ENCODE results near the gene ISM1.

The ISM1 gene

GRCh38 chr20:13296070-13296469 lies 75.0 kb downstream of the ISM1 start:
- ATAC-seq = no peak
- no peak for TF ChIP-seq ZNF8 (CRISPR knock-in tag; IDR thresholded peaks at IDR 0.05)
- TF ChIP-seq ZNF70 (CRISPR knock-in tag; IDR thresholded peaks at IDR 0.05) = no peak
- no peak for TF ChIP-seq ZC3H10 (CRISPR knock-in tag; IDR thresholded peaks at IDR 0.05)
- no peak for TF ChIP-seq TSHZ2 (CRISPR knock-in tag; IDR thresholded peaks at IDR 0.05)
- TF ChIP-seq PATZ1 (CRISPR knock-in tag; IDR thresholded peaks at IDR 0.05; ENCODE audit: borderline replicate concordance) = no peak
- TF ChIP-seq CREB5 (CRISPR knock-in tag; IDR thresholded peaks at IDR 0.05; ENCODE audit: low read depth) = no peak
- no peak for TF ChIP-seq GLIS3 (CRISPR knock-in tag; IDR thresholded peaks at IDR 0.05)
- TF ChIP-seq PPARA (CRISPR knock-in tag; IDR thresholded peaks at IDR 0.05; ENCODE audit: borderline replicate concordance) = no peak

GRCh38 chr20:13297147-13297899 lies 76.2 kb downstream of the ISM1 start:
- no peak for ATAC-seq
- TF ChIP-seq CSDC2 (CRISPR knock-in tag; IDR thresholded peaks at IDR 0.05) (no peak), ZC3H10 (CRISPR knock-in tag; IDR thresholded peaks at IDR 0.05) (no peak), ISL1 (CRISPR knock-in tag; IDR thresholded peaks at IDR 0.05) (no peak), ZFP30 (CRISPR knock-in tag; IDR thresholded peaks at IDR 0.05) (no peak), ESRRG (CRISPR knock-in tag; IDR thresholded peaks at IDR 0.05) (no peak), CREB5 (CRISPR knock-in tag; IDR thresholded peaks at IDR 0.05; ENCODE audit: low read depth) (no peak), ZNF8 (CRISPR knock-in tag; IDR thresholded peaks at IDR 0.05) (no peak), GLIS3 (CRISPR knock-in tag; IDR thresholded peaks at IDR 0.05) (no peak), BACH2 (CRISPR knock-in tag; IDR thresholded peaks at IDR 0.05; ENCODE audit: borderline replicate concordance) (no peak), SNAI2 (CRISPR knock-in tag; IDR thresholded peaks at IDR 0.05) (no peak), PATZ1 (CRISPR knock-in tag; IDR thresholded peaks at IDR 0.05; ENCODE audit: borderline replicate concordance) (no peak), ARNTL (CRISPR knock-in tag; IDR thresholded peaks at IDR 0.05; ENCODE audit: borderline replicate concordance, low read depth) (no peak), OSR1 (CRISPR knock-in tag; IDR thresholded peaks at IDR 0.05) (no peak), PPARA (CRISPR knock-in tag; IDR thresholded peaks at IDR 0.05; ENCODE audit: borderline replicate concordance) (no peak), CSRNP3 (CRISPR knock-in tag; IDR thresholded peaks at IDR 0.05) (no peak), ZNF70 (CRISPR knock-in tag; IDR thresholded peaks at IDR 0.05) (no peak), ZFP3 (CRISPR knock-in tag; IDR thresholded peaks at IDR 0.05) (no peak), ZNF565 (CRISPR knock-in tag; conservative IDR thresholded peaks at IDR 0.05; ENCODE audit: low read depth) (no peak)
